Measurements from ENCODE around the gene CNOT1.
"Not testable (repeated sequence)": the region's sequence is repeated elsewhere in the genome, so short reads cannot be mapped to it uniquely, and the experiment has no call there.

CNOT1 gene

DNA sequence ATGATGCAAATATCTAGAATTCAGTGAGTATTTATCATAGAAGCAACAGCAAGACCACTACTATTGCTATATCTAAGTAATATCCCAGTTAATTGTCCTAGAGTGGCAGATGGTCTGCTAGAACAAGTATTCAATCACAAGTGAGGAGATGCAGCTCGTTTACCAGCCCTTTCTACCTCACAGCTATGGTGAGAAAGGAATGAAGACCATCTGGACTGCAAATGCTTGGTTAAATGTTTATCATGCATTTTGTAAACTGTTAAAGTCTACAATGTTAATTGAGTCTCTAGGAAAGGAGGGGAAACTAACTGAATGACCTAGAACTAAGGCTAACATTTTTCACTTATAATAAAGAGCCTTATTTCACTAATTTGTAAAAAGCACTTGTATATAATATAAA is 52.5 kb downstream of the CNOT1 start:
- no peak for DNase-seq

DNA sequence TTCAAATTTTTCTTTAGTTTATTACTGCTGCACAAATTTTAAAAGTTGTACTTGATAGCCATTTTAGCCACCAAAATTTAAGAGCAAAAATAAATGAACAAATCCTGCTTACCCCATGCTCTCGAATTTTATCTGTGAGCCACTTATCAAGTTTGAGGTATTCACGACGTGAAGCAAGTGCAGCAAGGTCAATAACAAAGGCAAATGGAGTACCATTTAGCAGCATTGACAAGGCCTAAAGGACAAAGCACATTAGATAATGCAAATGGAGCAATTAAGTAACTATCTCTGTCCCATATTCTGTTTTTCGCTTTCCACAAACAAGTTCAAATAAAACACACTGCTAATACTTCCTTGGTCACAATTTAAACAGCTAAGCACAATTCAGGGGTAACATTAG is 54.7 kb downstream of the CNOT1 start:
- DNase-seq: no peak

DNA sequence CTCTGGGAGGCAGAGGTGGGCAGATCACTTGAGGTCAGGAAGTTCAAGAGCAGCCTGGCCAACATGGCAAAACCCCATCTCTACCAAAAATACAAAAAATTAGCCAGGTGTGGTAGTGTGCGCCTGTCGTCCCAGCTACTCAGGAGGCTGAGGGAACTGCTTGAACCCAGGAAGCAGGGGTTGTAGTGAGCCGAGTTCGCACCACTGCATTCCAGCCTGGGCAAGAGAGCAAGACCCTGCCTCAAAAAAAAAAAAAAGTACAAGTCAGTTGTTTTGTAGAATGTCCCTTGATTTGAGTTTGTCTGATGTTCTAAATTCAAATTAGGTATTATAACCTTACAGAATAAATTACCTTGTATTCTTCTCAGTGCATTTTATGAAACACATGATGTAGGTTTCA is 63.9 kb downstream of the CNOT1 start:
- DNase-seq: not testable (repeated sequence)

DNA sequence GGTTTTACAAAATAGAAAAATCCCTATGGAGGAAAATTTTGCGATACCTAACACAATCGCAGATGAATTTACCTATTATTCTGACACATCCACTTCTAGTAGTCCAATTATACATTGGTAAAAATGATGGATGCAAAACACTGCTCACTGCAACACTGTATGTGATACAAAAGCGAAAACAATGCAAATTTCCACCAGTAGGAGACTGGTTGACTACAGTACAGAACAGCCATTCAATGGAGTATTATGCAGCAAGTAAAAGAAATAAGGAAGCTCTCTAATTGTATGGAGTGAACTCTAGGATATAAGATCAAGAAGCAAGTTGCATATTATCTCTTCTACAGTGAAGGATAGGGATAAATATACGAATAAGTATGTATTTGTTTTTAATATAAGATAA is 65.9 kb downstream of the CNOT1 start:
- DNase-seq: no peak

DNA sequence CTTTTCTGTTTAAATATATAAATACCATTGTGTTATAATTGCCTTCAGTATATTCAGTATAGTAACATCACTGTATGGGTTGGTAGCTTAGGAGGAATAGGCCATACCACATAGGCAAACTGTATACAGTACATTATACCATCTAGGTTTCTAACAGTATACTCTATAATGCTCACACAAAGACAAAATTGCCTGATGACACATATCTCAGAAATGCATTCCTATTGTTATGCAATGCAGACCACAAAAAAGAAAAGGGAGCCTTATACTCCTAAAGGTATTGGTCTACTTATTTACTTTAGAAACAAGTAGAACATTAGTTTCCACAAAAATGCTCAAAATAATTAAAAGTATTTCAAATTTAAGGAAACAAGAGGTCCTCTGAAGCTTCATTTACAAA is 66.4 kb downstream of the CNOT1 start:
- DNase-seq: no peak

DNA sequence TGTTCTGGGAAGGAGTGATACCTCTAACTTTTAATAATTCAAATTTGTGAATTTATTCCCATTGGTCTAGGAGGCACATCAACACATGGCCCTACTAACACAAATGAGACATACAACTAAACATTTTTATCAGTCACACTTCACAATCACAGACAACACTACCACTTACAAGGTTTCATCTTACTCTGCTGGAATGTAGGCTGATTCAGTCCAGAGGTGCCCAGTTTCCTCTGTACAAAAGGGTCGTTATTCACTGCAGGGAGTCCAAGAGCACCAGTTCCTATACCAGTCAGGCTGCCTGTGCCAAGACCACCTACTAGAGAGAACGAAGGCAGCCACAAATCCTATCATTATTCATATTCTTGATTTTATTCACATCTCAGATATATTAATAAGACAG is 72.9 kb downstream of the CNOT1 start:
- no peak for DNase-seq

DNA sequence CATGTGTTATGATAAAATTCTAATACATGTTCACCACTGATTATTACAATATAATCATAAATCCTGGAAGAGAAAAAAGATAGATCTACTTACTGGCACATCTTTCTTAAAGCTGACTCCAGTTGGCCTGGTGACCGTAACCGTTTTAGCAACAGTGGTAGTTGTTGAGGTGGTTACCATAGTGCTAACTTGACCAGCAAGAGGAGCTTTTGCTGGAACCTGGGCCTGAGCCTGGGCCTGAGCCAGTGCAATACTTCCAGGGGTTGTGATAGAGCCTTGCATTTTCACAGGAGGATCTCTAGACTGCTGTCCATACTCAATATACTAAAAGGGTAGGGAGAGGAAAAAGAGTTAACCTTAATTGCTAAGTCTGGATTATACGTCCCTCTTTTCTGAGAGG is 78.1 kb downstream of the CNOT1 start:
- no peak for DNase-seq

DNA sequence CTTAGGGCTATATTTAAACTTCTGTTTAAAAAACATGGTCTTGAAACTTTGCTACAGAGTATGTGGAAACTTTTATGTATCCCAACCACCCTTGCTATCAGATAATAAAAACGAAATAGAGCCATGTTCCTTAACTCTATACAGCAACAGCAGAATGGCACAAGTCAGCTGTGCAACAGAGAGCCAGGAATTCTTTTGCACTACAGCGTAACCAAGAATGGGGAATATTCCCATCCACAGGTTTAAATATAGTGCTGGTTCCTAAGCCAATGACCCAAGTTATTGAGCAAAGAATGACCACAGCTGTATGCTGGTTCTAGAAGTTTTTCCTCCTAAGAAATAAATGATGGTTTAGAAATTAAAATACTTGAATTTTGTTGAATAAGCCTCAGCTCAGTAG is 81.2 kb downstream of the CNOT1 start:
- DNase-seq: no peak

DNA sequence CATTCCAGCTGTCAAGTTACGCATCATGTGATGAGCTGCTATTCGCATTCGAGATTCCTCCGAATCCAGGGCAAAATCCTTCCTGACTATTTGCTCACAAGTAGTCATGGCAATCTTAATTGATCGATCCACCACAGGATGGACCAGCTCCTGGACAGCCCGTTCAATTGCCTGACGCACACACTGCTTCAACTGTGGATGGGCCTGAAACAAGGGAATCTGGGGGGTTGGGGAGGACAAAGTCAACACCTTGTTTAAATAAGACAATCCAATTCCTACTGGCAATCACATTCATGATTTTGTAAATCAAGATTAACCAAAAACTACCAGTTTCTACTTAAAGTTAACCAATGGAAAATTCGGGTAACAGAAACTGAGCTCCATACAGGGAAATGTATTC is 85.9 kb downstream of the CNOT1 start:
- no peak for DNase-seq

DNA sequence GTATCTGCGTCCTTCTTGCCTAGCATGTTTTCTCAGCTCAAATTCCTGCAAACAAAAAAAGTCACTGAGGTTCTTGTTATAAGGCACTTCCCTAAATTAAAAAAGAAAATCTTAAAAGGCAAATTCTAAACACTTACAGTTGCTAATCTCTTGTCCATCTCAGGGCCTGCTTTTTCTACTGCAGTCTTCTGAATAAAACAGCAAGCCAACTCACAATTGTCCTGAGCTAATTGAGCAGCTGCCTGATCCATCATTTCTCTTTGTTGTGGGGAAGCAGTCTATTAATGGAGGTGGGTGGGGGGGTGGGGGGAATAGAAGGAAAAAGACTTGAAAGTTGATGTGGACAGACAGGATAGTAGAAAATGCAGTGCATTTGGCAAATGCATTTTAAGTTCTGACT is 87.3 kb downstream of the CNOT1 start:
- DNase-seq: no peak

DNA sequence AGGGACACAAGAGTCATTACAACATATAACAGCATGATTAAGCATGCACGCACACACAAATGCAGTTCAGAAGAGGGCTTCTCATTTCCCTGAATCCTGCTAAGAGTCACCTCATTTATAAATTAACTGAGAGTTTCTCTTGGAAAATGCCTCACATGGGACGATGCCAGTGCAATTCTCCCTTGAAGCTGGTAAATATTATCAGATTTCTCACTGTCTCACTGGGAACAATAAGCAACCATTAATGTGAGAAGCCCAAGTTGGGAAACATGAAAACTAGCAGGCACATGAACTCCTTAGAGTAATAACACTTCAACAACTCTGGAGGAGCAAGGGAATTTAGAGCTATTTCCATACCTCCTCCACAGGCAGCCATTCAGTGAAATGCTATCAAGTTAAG is 87.9 kb downstream of the CNOT1 start:
- no peak for DNase-seq

DNA sequence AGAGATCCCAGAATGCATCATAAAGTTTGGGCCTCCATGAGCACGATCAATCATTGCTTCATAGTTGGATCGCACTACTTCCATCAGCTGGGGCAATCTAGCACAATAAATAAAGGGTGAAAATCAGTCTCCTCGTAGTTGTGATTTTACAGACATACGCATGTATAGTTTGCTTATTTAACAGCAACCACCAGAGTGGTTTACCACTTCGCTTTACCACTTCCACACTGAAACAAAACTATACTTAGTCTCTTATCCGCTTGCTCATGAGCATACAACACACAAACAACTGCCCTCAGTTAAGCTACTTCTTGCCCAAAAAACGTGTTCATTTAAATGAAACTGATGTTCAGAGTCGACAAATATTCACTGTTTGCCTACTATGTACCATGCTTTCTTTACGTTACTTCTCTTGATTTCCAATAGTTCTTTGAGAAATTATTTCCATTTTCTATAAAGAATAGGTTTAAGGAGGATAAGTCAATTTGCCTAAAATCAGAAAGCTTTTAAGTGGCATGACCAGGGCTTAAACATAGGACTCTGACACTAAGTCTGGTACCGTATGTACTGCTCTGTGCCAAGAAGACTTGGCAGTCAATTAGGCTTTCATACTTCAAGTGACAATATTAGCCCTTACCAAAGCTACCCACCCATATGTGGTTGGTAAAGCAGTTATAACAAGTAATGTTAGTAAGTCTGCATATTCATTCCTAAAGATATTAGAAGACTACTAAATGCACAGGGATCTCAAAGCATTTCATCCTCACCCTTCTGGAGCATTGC is 92.3 kb downstream of the CNOT1 start:
- DNase-seq: no peak

DNA sequence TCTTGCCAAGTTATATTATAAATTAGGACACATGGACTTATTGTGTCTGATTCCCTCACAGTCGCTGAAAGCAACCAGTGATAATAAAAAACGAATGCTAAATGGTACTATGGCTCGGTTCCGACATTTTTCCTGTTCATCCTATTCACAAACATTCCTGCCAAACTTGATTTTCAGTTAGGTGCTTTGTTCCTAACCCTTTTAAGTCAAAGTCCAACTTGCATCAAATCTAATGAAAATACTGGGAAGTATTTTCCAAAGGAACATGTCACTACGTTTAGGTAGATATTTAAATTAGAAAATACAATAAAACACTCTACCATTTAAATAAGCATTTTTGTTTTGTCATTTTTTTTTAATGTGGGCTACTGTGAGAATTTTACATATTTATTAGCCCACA is 93.3 kb downstream of the CNOT1 start:
- DNase-seq: no peak

DNA sequence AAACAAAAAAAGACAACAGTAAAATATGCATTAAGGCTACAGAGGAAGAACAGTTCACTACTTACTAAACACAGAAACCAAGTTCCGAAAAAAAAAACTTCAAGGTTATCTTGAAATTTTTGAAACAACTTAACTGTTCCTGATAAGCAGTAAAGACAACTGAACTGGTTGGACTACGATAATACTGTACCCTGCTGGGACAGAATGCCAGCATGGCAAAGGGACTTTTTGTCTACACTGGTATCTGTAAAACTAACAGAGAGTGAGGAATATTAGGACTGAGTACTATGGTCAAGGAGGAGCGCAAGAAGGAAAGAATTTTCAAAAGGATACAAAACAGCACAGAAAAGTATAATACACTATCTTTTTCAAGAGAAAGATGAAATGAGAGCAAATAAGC is 94.5 kb downstream of the CNOT1 start:
- DNase-seq: no peak

DNA sequence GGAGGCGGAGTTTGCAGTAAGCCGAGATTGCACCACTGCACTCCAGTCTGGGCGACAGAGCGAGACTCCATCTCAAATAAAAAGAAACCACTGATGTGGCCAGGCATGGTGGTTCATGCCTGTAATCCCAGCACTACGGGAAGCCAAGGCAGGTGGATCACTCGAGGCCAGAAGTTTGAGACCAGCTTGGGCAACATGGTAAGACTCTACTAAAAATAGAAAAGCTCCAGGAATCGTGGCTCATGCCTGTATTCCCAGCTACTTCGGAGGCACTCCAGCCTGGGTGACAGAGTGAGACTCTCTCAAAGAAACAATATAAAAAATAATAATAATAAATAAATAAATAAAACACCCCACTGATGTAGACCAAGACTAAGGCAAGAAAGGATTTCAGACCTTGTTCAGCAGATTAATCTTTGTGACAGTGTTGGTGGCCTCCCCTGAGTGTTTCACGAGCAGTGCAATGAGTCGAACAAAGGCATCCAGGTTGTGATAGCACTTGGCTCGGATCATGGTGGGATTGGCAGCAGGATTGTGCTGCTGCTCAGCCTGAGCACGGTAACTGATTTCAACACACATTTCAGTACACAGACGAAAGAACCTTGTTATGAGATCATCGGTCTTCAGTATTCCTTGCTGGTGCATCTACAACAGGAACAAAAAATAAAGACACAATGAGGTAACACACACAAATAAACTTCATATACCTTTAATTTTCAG is 95.7 kb downstream of the CNOT1 start:
- DNase-seq: no peak

DNA sequence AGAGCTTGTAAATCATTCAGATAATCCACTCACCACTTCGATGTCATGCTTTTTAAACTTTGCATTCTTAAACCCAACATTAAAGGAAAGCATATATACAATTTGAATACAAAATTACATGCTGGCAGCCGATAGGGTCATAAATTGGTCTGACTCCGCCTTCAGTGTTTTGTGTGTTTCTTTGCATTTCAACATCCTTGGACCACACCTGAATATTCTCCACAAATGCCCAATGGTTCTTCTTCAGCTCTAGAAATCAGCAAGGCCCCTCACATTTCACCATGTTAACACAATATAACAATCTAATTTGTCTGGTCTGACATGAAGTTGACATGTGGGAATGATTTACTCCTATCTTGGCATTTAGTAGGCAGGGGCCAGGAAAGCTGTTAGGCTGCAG is 97.2 kb downstream of the CNOT1 start:
- no peak for DNase-seq

DNA sequence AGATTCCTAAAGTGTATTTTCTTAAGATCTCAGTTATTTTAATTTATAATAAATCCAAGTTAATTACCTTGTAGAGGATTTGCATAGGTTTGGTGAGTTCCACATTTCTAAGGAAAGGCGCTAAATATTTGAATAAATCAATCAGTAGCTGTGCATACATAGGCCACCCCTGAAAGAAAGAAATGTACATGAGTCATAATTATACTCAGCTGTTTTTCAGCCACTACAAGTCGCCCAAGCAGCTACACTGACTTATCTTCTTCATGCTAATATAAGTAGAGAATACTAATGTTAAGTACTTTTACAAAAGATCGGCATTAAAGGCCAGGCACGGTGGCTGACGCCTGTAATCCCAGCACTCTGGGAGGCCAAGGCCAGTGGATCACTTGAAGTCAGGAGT is 99.4 kb downstream of the CNOT1 start:
- no peak for DNase-seq

DNA sequence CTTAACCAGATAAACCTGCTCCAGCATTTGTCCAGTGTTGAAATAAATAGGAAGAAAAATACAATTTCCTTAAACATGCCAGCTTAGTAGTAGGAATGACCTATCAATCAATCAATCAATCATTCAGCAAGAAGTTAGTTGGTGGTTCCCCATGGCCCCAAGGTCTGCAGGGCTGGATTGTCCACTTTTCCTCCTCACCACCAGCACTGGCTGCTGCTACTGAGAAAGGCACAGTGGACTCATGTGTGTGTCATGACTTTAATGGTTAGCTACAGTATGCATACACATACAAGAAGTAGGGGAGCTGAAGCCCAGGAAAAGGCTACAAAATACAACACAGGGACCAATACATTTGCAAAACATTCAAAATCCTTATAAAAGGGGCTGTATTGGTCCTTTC is 109.9 kb downstream of the CNOT1 start:
- DNase-seq: no peak

DNA sequence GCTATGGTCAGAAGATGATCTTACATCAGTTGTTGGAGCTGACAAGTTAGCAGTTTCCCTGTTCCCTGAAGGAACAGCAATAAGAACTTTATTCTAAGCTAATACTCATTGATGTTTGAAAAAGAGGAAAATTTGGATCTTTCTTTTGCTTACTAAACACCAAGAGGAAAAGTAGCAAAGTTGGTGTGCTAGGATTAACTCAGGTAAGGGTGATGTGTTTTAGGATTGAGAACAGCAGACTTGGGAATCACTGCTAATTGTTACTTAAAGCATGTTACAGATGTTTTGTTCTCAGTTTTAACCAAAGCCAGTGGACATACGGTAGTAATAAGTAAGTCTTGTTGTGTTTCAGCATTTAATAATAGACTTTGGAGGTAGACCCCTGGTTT is 110.7 kb downstream of the CNOT1 start:
- DNase-seq: no peak

DNA sequence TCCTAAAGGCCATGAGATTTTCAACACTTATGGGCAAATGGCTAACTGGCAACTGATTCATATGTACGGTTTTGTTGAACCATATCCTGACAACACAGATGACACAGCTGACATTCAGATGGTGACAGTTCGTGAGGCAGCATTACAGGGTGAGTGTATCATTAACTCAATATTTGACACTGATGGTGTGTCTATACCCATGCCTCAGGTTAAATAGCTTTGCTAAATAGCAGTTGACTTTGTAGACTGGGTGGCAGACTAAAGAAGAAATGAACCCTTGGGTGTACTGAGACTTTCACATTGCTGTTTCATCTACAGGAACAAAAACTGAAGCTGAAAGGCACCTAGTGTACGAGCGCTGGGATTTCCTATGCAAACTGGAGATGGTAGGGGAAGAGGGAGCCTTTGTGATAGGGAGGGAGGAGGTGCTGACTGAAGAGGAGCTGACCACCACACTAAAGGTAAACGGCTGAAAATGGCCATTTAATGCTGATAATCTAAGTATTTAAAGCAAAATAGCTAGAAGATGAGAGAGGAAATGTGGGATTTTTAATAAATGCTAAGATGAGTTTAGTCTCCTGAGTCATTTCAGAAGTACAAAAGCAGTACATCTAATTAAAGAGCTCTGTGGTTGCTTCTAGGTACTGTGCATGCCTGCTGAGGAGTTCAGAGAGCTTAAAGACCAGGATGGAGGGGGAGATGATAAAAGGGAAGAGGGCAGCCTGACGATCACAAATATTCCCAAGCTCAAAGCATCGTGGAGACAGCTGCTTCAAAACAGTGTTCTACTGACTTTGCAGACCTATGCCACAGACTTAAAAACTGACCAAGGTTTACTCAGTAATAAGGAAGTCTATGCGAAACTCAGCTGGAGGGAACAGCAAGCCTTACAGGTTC is 111.3 kb downstream of the CNOT1 start:
- no peak for DNase-seq

DNA sequence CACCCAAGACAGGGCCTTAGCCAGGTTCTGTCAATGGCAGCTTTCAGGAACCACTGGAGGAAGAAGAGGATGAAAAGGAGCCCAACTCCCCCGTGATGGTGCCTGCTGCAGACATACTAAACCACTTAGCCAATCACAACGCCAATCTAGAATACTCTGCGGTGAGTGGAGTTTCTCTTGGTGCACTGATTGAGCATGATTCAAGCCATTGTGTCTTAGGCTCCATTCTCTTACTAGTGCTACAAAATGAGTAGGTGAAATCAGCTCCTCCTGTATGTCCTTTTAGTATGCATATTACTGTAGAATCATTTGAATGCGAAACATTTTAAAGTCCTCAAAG is 112.9 kb downstream of the CNOT1 start:
- no peak for DNase-seq

DNA sequence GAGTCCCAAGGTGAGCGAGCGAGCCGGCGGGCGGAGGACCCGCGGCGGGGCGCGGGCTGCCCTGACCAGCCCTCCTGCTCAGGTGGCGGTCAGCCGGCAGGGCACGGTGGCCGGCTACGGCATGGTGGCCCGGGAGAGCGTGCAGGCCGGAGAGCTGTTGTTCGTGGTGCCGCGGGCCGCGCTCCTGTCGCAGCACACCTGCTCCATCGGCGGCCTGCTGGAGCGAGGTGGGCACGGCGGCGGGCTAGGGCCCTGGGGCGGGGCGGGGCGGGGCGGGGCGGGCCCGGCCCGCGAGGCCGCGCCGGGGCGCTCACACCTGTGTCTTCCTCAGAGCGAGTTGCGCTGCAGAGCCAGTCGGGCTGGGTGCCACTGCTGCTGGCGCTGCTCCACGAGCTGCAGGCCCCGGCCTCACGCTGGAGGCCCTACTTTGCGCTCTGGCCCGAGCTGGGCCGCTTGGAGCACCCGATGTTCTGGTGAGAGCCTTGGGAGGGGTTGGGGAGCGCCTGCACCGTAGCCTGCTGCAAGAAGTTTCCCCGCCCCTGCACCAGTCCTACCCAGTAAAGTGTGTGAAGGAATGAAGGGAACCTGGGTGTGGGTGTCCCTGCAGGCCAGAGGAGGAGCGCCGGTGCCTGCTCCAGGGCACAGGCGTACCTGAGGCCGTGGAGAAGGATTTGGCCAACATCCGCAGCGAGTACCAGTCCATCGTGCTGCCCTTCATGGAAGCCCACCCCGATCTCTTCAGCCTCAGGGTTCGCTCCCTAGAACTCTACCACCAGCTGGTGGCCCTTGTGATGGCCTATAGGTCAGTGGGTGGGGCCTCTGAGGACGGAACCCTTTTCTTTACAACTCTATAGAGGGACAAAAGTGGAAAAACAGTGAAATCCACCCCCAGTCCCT is 113.5 kb downstream of the CNOT1 start:
- peak; percentile 45 for DNase-seq

All from activated naive CD4-positive, alpha-beta T cell treated with Interleukin-2 at 50 U/mL for 16 hours (primary cell).